ENCODE data around the gene SOAT2. TPM values are rescaled to one million over a fixed set of nuclear protein-coding genes. Genes with fewer than 3 reads are reported as not detected.

Gene SOAT2
- total RNA-seq, 1 donor from 2014 or later = 0.74 TPM

DNA sequence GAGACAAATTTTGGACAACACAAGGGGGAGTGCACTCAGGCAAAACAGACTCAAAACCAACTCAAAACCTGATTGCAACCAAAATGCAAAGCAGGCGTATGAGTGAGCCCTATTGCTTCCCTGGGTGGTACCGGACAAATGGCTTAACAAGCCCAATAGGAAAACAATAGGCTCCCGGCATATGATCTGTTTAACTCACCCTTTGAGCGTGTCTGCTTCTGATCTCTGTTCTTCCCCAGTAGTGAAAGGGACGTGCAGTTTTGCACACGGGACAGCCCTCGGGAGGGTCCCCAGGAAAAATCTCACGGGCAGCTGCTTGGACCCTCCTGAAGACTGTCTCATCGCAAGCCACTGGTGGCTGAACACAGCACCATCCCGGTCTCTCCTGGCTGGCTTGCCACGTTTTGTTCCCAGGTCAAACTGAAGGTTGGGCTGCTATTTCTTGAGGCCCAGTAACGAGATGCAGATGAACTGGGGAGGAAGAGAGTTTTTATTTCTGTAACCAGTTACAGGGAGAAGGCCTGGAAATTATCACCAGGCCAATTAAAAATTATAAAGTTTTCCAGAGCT is 9.9 kb downstream of the SOAT2 start:
- no peaks in the 10 kb centered on the region for H3K4me1 ChIP-seq
- no peaks in the 10 kb centered on the region for H3K9me3 ChIP-seq
- intact Hi-C loops (cut with DNase I) = no loop called here
- DNase-seq (ENCODE audit: extremely low spot score in 2 of 2) = no peak
- no peaks in the 10 kb centered on the region for H3K27me3 ChIP-seq
- no peak overlapping the region for H3K27ac ChIP-seq
- no peak overlapping the region for H3K4me3 ChIP-seq
- H3K36me3 ChIP-seq = no peaks in the 10 kb centered on the region
- TF ChIP-seq POLR2AphosphoS5 (IDR thresholded peaks at IDR 0.05; ENCODE audit: insufficient read depth in 1 of 2, low read depth in 1 of 2) (no peak), POLR2A (IDR thresholded peaks at IDR 0.05) (no peak)
- TF ChIP-seq, protein P1, sequence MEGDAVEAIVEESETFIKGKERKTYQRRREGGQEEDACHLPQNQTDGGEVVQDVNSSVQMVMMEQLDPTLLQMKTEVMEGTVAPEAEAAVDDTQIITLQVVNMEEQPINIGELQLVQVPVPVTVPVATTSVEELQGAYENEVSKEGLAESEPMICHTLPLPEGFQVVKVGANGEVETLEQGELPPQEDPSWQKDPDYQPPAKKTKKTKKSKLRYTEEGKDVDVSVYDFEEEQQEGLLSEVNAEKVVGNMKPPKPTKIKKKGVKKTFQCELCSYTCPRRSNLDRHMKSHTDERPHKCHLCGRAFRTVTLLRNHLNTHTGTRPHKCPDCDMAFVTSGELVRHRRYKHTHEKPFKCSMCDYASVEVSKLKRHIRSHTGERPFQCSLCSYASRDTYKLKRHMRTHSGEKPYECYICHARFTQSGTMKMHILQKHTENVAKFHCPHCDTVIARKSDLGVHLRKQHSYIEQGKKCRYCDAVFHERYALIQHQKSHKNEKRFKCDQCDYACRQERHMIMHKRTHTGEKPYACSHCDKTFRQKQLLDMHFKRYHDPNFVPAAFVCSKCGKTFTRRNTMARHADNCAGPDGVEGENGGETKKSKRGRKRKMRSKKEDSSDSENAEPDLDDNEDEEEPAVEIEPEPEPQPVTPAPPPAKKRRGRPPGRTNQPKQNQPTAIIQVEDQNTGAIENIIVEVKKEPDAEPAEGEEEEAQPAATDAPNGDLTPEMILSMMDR (IDR thresholded peaks at IDR 0.05) = no peak

DNA sequence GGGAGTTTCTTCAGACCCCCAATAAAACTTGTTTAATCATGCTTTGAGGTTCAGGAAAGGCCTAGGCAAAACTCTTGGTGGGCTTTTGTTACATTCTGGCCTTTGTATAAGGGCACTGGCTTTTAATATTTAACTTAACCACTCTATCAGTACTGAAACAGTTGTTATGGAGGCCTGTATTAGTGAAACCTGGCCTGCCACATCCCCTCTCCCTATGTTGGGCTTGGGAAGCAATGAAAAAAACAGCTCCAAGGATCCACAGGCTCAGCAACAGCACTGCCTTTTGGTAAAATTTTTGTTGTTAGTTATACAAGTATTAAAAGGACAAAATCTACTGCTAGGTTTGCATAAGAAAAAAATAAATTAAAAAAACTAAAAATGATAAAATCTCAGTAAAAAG is 10.7 kb downstream of the SOAT2 start:
- intact Hi-C loops (cut with DNase I) = no loop called here
- DNase-seq (ENCODE audit: extremely low spot score in 2 of 2) = no peak

DNA sequence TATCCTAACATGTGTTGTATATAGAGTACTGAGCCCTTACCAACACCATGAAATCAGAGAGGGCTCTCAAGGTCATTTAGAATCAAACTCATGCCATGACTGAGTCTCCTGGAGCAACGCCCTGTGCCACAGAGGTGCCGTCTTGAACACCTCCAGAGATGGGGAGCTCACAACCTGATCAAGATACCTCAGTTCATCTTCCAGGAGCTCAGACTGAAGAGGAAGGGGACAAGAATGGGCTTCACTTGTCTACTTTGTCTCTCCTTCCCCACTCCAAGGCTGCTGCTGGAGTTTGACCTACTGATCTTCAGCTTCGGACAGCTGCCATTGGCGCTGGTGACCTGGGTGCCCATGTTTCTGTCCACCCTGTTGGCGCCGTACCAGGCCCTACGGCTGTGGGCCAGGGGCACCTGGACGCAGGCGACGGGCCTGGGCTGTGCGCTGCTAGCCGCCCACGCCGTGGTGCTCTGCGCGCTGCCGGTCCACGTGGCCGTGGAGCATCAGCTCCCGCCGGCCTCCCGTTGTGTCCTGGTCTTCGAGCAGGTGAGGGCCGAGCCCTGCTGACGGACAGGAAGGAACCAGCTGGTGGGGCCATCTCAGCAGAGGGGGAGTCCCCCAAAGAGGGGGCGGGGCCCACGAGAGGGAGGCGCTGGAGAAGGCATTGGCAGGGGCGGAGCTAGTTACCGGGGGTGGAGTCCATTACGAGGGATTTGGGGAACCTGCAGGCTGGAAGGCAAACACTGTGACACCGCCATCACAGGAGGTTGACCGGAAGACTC is 12.0 kb downstream of the SOAT2 start:
- no peaks in the 10 kb centered on the region for H3K4me1 ChIP-seq
- no peaks in the 10 kb centered on the region for H3K9me3 ChIP-seq
- DNase-seq (ENCODE audit: extremely low spot score in 2 of 2) = no peak
- TF ChIP-seq POLR2A (IDR thresholded peaks at IDR 0.05) (no peak), POLR2AphosphoS5 (IDR thresholded peaks at IDR 0.05; ENCODE audit: insufficient read depth in 1 of 2, low read depth in 1 of 2) (no peak)
- TF ChIP-seq, protein P1 (IDR thresholded peaks at IDR 0.05) = no peak
- no peak overlapping the region for H3K27ac ChIP-seq
- no peaks in the 10 kb centered on the region for H3K36me3 ChIP-seq
- H3K27me3 ChIP-seq = no peaks in the 10 kb centered on the region
- intact Hi-C loops (cut with DNase I) = no loop called here
- H3K4me3 ChIP-seq = no peak overlapping the region

More for the DNA sequence above, 10.7 kb downstream of the SOAT2 start:
- H3K36me3 ChIP-seq = no peaks in the 10 kb centered on the region
- H3K9me3 ChIP-seq = no peaks in the 10 kb centered on the region
- no peaks in the 10 kb centered on the region for H3K27me3 ChIP-seq
- TF ChIP-seq, protein P1 (IDR thresholded peaks at IDR 0.05) = no peak
- no peak for TF ChIP-seq POLR2AphosphoS5 (IDR thresholded peaks at IDR 0.05; ENCODE audit: insufficient read depth in 1 of 2, low read depth in 1 of 2)
- no peak for TF ChIP-seq POLR2A (IDR thresholded peaks at IDR 0.05)
- no peak overlapping the region for H3K27ac ChIP-seq
- H3K4me1 ChIP-seq = no peaks in the 10 kb centered on the region
- H3K4me3 ChIP-seq = no peak overlapping the region

DNA sequence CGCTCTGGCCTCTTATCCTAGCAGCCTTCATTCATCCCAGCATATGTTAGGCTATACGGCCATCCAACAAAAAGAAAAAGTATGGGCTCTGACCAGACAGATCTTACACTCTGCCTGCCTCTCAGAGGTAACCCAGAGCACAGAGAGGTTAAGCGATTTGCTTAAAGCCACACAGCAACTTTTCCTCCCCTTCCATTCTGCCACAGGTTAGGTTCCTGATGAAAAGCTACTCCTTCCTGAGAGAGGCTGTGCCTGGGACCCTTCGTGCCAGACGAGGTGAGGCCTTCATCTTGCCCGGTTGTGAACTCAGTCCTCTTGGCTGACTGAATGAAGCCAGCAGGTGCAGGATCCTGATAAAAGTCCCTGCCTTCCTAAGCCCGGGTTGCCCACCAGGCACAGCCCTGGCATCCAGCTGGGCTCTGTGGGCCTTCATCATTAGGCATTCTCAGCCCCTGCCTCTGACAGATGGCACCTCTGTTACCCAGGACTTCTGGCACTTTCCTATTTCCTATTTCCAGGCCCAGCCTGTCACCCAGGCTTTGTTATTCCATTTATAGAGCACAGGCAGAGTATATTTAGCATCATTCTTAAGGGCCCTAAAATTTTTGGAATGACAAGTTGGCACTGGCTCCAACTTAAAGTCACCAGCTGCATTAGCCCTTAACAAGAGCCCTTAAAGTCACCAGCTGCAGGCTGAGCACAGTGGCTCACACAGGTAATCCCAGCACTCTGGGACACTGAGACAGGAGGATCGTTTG is 12.8 kb downstream of the SOAT2 start:
- intact Hi-C loops (cut with DNase I) = no loop called here
- Histone ChIP-seq H3K27me3 (no peaks in the 10 kb centered on the region), H3K4me3 (no peak overlapping the region), H3K27ac (no peak overlapping the region), H3K36me3 (no peaks in the 10 kb centered on the region), H3K4me1 (no peaks in the 10 kb centered on the region), H3K9me3 (no peaks in the 10 kb centered on the region)
- DNase-seq (ENCODE audit: extremely low spot score in 2 of 2) = no peak
- TF ChIP-seq POLR2A (IDR thresholded peaks at IDR 0.05) = no peak
- TF ChIP-seq, protein P1 (IDR thresholded peaks at IDR 0.05) = no peak
- no peak for TF ChIP-seq POLR2AphosphoS5 (IDR thresholded peaks at IDR 0.05; ENCODE audit: insufficient read depth in 1 of 2, low read depth in 1 of 2)
